GM12878 (cell line): ENCODE results near the gene HYCC2. TPM values are rescaled to one million over a fixed set of nuclear protein-coding genes. Genes with fewer than 3 reads are reported as not detected.

Source experiments
- ATAC-seq: fragments of 200-7000 bp; cut with Tn5 transposase; 3 replicates; pipeline ENCODE4 v1.9.1; 2020; ENCODE audit warnings: mild to moderate bottlenecking, moderate library complexity
- BruUV-seq: library from RNA; stranded (reverse); fragments of 400-500 nt; replicated peaks from 2 replicates; lab custom pipeline; 2021; lab: Mats Ljungman, UMichigan
- CTCF ChIA-PET: fragments of 300-600 bp; sonication (Branson Sonifier 250); formaldehyde crosslinking; extraction: SDS; loops from one replicate; lab custom pipeline; 2021; ENCODE audit warnings: inconsistent platforms; lab: Yijun Ruan, JAX
- POLR2A ChIA-PET: fragments of 350-600 bp; formaldehyde crosslinking; extraction: SDS; loops from one replicate; lab custom pipeline; 2021; ENCODE audit warnings: inconsistent platforms; lab: Charles Lee
- RAD21 ChIA-PET: fragments of 300-600 bp; sonication (Branson Sonifier 250); formaldehyde crosslinking; loops from one replicate; lab custom pipeline; 2023; ENCODE audit warnings: antibody characterized with exemption; ENCODE audit not compliant: unreplicated experiment; lab: Charles Lee
- SMC1A ChIA-PET: fragments of 300-600 bp; sonication (Branson Sonifier 250); formaldehyde crosslinking; loops from one replicate; lab custom pipeline; 2023; ENCODE audit not compliant: unreplicated experiment, uncharacterized antibody; lab: Charles Lee
- DNase-seq: peaks from one replicate; pipeline ENCODE4 v3.0.0-alpha.2; 2011; ENCODE audit warnings: low read depth, low spot score
- FAIRE-seq: peaks from 3 replicates; lab custom pipeline; 2011; peaks lifted over from hg19 to GRCh38; lab: Jason Lieb, UNC
- H2AFZ ChIP-seq: 2 replicates; pipeline ENCODE4 v1.6.0; 2011; ENCODE audit warnings: low read depth, low read length, control low read depth; ENCODE audit not compliant: control insufficient read depth
- H3K27ac ChIP-seq: 2 replicates; pipeline ENCODE4 v1.5.1; 2011; ENCODE audit warnings: control low read depth; ENCODE audit not compliant: control insufficient read depth, insufficient read depth
- H3K27me3 ChIP-seq, 2 experiments: replicated peaks in 1 of 2; 2 replicates each; pipeline versions ENCODE4 v1.6.0 to v1.6.1; 2011; ENCODE audit warnings: low read length in 1 of 2; ENCODE audit not compliant: control insufficient read depth in 2 of 2, insufficient read depth in 2 of 2
- H3K36me3 ChIP-seq, 2 experiments: 2 replicates each; pipeline ENCODE4 v1.5.1; 2011; ENCODE audit warnings: low read length in 1 of 2; ENCODE audit not compliant: control insufficient read depth in 2 of 2, insufficient read depth in 2 of 2
- H3K4me1 ChIP-seq: 2 replicates; pipeline ENCODE4 v1.6.1; 2011; ENCODE audit warnings: mild to moderate bottlenecking, low read length, moderate library complexity, mixed read lengths; ENCODE audit not compliant: control insufficient read depth, insufficient read depth
- H3K4me2 ChIP-seq: 2 replicates; pipeline ENCODE4 v1.6.0; 2011; ENCODE audit warnings: control low read depth; ENCODE audit not compliant: control insufficient read depth, insufficient read depth
- H3K4me3 ChIP-seq: fragments of 200-600 bp; sonication (generic); 2 replicates; pipeline ENCODE4 v1.5.1; 2016
- H3K79me2 ChIP-seq: 2 replicates; pipeline ENCODE4 v1.6.0; 2011; ENCODE audit warnings: low read length; ENCODE audit not compliant: control insufficient read depth, insufficient read depth
- H3K9ac ChIP-seq: 2 replicates; pipeline ENCODE4 v1.8.0; 2011; ENCODE audit warnings: low read length, control low read depth, mixed read lengths; ENCODE audit not compliant: control insufficient read depth, insufficient read depth
- H3K9me3 ChIP-seq: replicated peaks from 3 replicates; pipeline ENCODE4 v1.5.1; 2011; ENCODE audit warnings: mild to moderate bottlenecking, low read length; ENCODE audit not compliant: control insufficient read depth, insufficient read depth
- H4K20me1 ChIP-seq: 2 replicates; pipeline ENCODE4 v1.6.0; 2011; ENCODE audit not compliant: control insufficient read depth, insufficient read depth
- HCFC1 ChIP-seq: fragments of 150-350 bp; IDR thresholded peaks from 2 replicates; pipeline ENCODE4 v1.6.1; 2014; ENCODE audit warnings: low read length
- IRF3 ChIP-seq: fragments of 450-650 bp; IDR thresholded peaks from 2 replicates; pipeline ENCODE4 v1.6.1; 2014; ENCODE audit warnings: mild to moderate bottlenecking
- MXI1 ChIP-seq: fragments of 150-350 bp; IDR thresholded peaks from 2 replicates; pipeline ENCODE4 v1.6.1; 2011; ENCODE audit warnings: low read depth, mild to moderate bottlenecking, inconsistent platforms, low read length, improper control_type of control experiment
- PML ChIP-seq: IDR thresholded peaks from 2 replicates; pipeline ENCODE4 v1.6.1; 2012; ENCODE audit warnings: low read length, inconsistent platforms
- POLR2A ChIP-seq: IDR thresholded peaks from 2 replicates; pipeline ENCODE4 v1.6.1; 2011; ENCODE audit warnings: low read depth, mild to moderate bottlenecking, low read length
- POU2F2 ChIP-seq: IDR thresholded peaks from 3 replicates; pipeline ENCODE4 v1.6.1; 2011; ENCODE audit warnings: low read depth, mild to moderate bottlenecking, low read length, borderline replicate concordance
- SMAD1 ChIP-seq: fragments of 450-650 bp; IDR thresholded peaks from 2 replicates; pipeline ENCODE4 v1.6.1; 2018; ENCODE audit warnings: mild to moderate bottlenecking, low read depth; ENCODE audit not compliant: partially characterized antibody
- SMC3 ChIP-seq: IDR thresholded peaks from 2 replicates; pipeline ENCODE4 v1.6.1; 2011; ENCODE audit warnings: low read length, improper control_type of control experiment, borderline replicate concordance
- SUPT20H ChIP-seq: IDR thresholded peaks from 2 replicates; pipeline ENCODE4 v1.6.1; 2011; ENCODE audit warnings: low read depth, mild to moderate bottlenecking, low read length, moderate library complexity, borderline replicate concordance; ENCODE audit not compliant: control insufficient read depth
- TCF12 ChIP-seq: IDR thresholded peaks from 2 replicates; pipeline ENCODE4 v1.6.1; 2011; ENCODE audit warnings: low read depth, mild to moderate bottlenecking, low read length
- ZNF207 ChIP-seq: fragments of 450-650 bp; IDR thresholded peaks from 2 replicates; pipeline ENCODE4 v1.6.1; 2014; ENCODE audit warnings: antibody characterized with exemption, mild to moderate bottlenecking, borderline replicate concordance
- WGBS: methylation state at CpG from one replicate; pipeline ENCODE4 v1.1.6; 2016; ENCODE audit warnings: low lambda C conversion rate; ENCODE audit not compliant: insufficient replicate concordance, insufficient coverage; ENCODE audit errors: missing lambda C conversion rate; 5-methylcytosine and 5-hydroxymethylcytosine counted together
- in situ Hi-C: fragments of 300-500 bp; cut with MboI; formaldehyde crosslinking; loops from 9 replicates; pipeline ENCODE4 v1.14.3; 2018; ENCODE audit warnings: mixed read lengths
- intact Hi-C: fragments of 100-400 bp; cut with micrococcal nuclease; formaldehyde crosslinking; loops from one replicate; pipeline ENCODE4 v1.14.2; 2022; ENCODE audit not compliant: unreplicated experiment
- polyA plus RNA-seq, 11 experiments: library from polyadenylated mRNA; depleted of rRNA in 4 of 11; unstranded in 6 of 11; stranded (reverse) in 5 of 11; fragments of >200 nt; fragmentation: Nextera tagmentation in 4 of 11; fragmentation: Illumina TruSeq in 1 of 11; extraction: Ambion mirVana in 4 of 11; extraction: Trizol in 1 of 11; gene quantifications; 1 replicate in 1 of 11; 2 replicates in 10 of 11; pipeline versions ENCODE4 v1.2.1 to v1.2.3, GENCODE V29; 2011 to 2016; ENCODE audit warnings: inconsistent platforms in 2 of 11, missing spikeins in 2 of 11, low read depth in 1 of 11
- total RNA-seq, 4 experiments: library from RNA; depleted of rRNA in 3 of 4; stranded (reverse); fragments of >200 nt in 3 of 4; fragmentation: Illumina TruSeq in 1 of 4; extraction: Trizol in 1 of 4; gene quantifications; 2 replicates each; pipeline versions ENCODE4 v1.2.1 to v1.2.3, GENCODE V29; 2013 to 2021
- TF ChIP-seq, protein P1 (sequence below): fragments of 450-650 bp; IDR thresholded peaks from 2 replicates; pipeline ENCODE4 v1.6.1; 2018; ENCODE audit warnings: borderline replicate concordance, mild to moderate bottlenecking; ENCODE audit not compliant: partially characterized antibody

The HYCC2 gene
- total and polyA plus RNA-seq, 10 of the 15 experiments (the other 5 are each of a cell fraction or from before 2014, with no cell fraction given) = 3.4 to 17.4 (median 8.0) TPM

GRCh38 chr2:201100497-201100896 is 29.0 kb upstream of the HYCC2 start:
- H4K20me1 ChIP-seq = no peaks in the 10 kb centered on the region
- no peak overlapping the region for H3K9ac ChIP-seq
- CTCF ChIA-PET = no interaction called here
- intact Hi-C loops (no loop called here), in situ Hi-C loops (no loop called here)
- RAD21 ChIA-PET = interaction anchor here (0.8 kb wide), 1 partner anchor 14 kb away, joined by 4 read pairs; no protein-coding TSS in a partner anchor
- no peaks in the 10 kb centered on the region for H3K27me3 ChIP-seq
- H2AFZ ChIP-seq = no peak overlapping the region
- WGBS = 99% methylated on average over 3 of the region's 3 CpGs
- H3K4me2 ChIP-seq = no peak overlapping the region
- SMC1A ChIA-PET = interaction anchor here (1.3 kb wide), 1 partner anchor 12 kb away, joined by 3 read pairs; no protein-coding TSS in a partner anchor
- H3K9me3 ChIP-seq = no peaks in the 10 kb centered on the region
- H3K27ac ChIP-seq = no peak overlapping the region
- no TSS peak for BruUV-seq
- DNase-seq (no peak), FAIRE-seq (no peak), ATAC-seq (no peak)
- no peak for TF ChIP-seq MXI1
- TF ChIP-seq POLR2A = no peak
- no peak for TF ChIP-seq SUPT20H
- no peak for TF ChIP-seq ZNF207
- TF ChIP-seq TCF12 = no peak
- no peak for TF ChIP-seq PML
- TF ChIP-seq SMC3 = no peak
- TF ChIP-seq POU2F2 = no peak
- TF ChIP-seq, protein P1, sequence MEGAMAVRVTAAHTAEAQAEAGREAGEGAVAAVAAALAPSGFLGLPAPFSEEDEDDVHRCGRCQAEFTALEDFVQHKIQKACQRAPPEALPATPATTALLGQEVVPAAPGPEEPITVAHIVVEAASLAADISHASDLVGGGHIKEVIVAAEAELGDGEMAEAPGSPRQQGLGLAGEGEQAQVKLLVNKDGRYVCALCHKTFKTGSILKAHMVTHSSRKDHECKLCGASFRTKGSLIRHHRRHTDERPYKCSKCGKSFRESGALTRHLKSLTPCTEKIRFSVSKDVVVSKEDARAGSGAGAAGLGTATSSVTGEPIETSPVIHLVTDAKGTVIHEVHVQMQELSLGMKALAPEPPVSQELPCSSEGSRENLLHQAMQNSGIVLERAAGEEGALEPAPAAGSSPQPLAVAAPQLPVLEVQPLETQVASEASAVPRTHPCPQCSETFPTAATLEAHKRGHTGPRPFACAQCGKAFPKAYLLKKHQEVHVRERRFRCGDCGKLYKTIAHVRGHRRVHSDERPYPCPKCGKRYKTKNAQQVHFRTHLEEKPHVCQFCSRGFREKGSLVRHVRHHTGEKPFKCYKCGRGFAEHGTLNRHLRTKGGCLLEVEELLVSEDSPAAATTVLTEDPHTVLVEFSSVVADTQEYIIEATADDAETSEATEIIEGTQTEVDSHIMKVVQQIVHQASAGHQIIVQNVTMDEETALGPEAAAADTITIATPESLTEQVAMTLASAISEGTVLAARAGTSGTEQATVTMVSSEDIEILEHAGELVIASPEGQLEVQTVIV = no peak
- TF ChIP-seq HCFC1 = no peak
- no peak for TF ChIP-seq SMAD1
- TF ChIP-seq IRF3 = no peak
- H3K4me1 ChIP-seq = no peaks in the 10 kb centered on the region
- no peaks in the 10 kb centered on the region for H3K79me2 ChIP-seq
- POLR2A ChIA-PET = interaction anchor here (0.5 to 0.6 kb wide), 3 partner anchors 15 to 20 kb away, joined by 4 to 5 read pairs (median 4); partner anchors contain the start of gene CFLAR
- H3K4me3 ChIP-seq = no peak overlapping the region
- H3K36me3 ChIP-seq = no peaks in the 10 kb centered on the region
